Skin epidermis (tissue), 12 donors: ENCODE measurements around the gene TRNT1.

Experiments
- H3K27ac ChIP-seq, 21 experiments: fragments of 200-600 bp; sonication (generic) in 11 of 21; one replicate each; pipeline ENCODE4 v1.5.0; 2020; ENCODE audit warnings: mild to moderate bottlenecking in 3 of 21, inconsistent platforms in 2 of 21, moderate library complexity in 2 of 21
- H3K4me3 ChIP-seq, 7 experiments: fragments of 200-600 bp; sonication (generic) in 2 of 7; one replicate each; pipeline ENCODE4 v1.5.0; 2020; ENCODE audit warnings: inconsistent platforms in 2 of 7, mild to moderate bottlenecking in 2 of 7, moderate library complexity in 1 of 7

Gene TRNT1

DNA sequence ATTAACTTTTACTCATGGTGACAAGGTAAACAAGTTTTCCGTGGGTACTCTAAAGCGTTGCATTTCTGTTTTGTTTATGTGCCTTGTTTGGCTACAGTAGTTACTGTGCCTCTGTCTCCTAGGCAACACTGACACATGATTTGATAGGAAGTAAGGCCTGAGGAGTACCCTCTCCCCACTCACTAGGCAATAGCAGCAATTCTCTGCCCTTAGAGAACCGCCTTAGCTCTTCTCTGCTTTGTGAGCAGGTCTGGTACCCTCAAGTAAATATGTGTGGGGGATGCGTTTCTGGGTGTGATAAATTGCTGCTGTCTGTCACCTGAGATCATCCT lies 16.5 kb upstream of the TRNT1 start, which contains the start of gene IL5RA:
Gene IL5RA, minus strand, starts transcription at position 76 of the 332 bp plus-strand sequence. CDS start 5,390 bp downstream, outside the sequence.
- no peak within 1 kb of the TSS for H3K4me3 ChIP-seq
- peak within 1 kb of the TSS in 2 of 21 experiments; percentile 23 to 33 for H3K27ac ChIP-seq

DNA sequence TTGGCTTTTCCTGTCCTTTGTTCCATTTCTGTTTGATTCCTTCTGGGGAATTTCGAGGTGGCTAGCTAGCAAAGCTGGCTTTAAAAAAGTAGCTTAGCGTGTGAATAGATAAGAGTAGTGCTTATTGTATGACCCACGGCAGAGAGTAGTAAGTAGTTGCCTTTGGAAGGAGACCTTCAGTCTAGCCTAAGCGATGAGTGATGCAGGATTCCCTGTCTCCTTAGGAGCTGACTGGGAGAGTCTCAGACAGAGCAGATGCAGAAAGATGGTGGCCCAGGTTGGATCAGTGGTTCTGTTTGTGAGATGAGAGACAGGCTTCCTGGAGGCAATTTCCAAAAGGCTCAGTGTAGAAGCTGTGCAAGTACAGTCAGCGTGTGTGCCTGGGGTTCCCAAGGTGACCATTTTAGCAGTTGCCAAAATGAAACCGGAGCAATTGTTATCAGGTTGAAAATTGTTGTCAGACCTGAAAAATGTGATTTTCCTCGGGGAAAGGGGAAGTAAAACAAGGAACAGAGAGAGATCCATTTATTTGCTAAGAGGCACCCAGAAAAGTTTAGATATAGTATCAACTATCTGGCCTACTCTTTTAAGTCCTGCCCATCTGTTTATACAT lies 15.9 kb upstream of the TRNT1 start:
- Histone ChIP-seq H3K4me3 (no peak overlapping the region), H3K27ac (peak overlapping the region in 2 of 21 experiments; percentile 23 to 33)

DNA sequence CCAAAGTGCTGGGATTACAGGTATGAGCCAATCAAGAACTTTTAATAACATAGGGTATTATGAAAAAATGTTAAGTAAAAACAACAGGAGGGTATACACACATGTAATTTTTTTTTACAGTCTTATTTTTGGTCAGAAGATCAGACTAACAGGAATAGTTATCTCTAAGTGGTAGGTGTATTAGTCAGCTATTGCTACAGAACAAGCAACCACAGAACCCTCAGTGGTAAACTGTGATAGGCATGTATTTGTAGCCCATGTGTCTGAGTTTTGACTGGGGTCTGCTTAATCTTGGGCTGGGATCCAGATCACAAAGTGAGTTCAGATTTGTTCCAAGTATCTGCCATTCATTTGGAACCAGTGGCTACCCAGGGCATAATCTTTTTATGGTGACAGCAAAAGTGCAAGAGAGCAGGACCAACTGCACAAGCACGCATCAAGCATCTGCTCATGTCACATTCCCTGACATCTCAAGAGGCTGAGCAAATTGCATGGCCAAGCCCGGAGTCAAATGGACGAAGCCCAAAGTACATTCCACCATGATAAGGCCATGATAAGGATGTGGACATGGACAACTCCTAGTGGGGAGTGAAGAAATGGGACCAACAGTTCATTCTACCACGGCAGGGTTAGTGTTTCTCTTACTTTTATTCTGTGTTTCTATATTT lies 13.6 kb upstream of the TRNT1 start:
- no peak overlapping the region for H3K4me3 ChIP-seq
- no peak overlapping the region for H3K27ac ChIP-seq

GRCh38 chr3:3117651-3118050 lies 9.1 kb upstream of the TRNT1 start:
- Histone ChIP-seq H3K27ac (no peak overlapping the region), H3K4me3 (no peak overlapping the region)

DNA sequence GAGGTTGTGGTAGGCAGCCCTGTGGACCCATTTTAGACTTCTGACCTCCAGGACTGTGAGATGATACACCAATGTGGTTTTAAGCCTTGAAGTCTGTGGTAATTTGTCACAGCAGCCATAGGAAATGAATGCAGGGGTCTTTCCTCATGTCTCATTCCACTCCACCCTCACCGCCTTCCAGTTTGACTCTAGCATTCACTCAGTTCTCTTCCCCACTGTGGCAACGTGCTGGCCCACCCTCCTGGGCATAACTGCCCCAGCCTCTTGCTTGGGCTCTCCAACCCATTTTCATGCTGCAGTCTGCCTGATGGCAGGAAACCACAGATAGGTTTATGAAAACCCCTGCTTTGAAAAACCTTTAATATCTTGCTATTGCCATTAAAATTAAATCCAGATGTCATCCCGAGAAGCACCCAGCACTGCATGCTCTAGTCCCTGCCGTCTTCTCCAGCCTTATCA lies 7.3 kb upstream of the TRNT1 start:
- Histone ChIP-seq H3K27ac (no peak overlapping the region), H3K4me3 (no peak overlapping the region)

GRCh38 chr3:3125977-3126376 lies 763 bp upstream of the TRNT1 start:
- H3K4me3 ChIP-seq = peak overlapping the region; percentile 70 to 95 (median 72)
- H3K27ac ChIP-seq = peak overlapping the region in 20 of 21 experiments; percentile 90 to 99 (median 96)

DNA sequence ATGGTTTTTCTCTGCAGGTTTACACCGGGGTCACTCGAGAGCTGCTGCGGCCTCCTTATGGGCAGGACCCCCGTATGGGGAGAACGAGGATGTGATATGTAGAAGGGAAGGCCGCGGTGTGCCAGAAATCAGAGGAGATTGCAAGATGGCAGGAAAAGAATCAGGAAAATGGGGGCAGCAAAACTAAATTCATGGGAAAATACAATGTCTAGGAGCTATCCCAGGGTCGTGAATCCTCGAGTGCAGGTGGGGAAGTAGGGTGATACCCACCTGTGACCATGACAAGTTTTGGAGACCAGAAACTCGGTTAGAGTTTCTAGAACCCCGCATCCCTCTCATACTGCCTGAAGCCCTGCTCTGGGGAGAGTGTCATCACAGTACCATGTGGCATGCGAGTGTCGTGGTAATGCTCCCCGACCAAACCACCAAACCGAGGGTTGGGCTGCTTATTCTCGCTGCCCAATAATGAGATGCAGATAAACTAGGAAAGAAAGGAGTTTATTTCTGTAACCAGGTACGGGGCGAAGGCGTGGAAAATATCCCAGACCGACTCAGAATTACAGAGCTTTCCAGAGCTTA lies 781 bp downstream of the TRNT1 start:
- Histone ChIP-seq H3K27ac (peak overlapping the region; percentile 76 to 99 (median 96)), H3K4me3 (peak overlapping the region; percentile 70 to 95 (median 72))

DNA sequence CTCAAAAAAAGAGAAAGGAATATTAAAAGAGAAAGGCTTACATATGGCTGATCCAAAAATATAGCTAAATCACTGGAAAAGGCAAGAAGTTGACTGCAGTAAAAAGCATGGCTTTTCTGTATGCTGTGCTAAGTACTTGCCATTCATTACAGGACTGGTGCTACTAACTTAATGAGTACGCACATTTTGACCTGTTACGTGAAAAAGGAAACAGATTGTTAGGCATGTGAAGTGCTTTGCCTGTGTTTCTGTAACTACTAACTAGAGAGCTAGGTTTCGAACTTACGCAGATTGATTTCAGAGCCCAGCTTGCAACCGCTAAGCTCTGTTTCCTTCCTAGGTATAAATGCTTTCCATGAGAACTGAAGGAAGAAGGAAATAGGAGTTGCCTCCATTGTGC lies 2.8 kb downstream of the TRNT1 start:
- Histone ChIP-seq H3K27ac (no peak overlapping the region), H3K4me3 (no peak overlapping the region)

- H3K4me3 ChIP-seq = no peak overlapping the region
- no peak overlapping the region for H3K27ac ChIP-seq
These were observed 6.8 kb downstream of the TRNT1 start for GRCh38 chr3:3133500-3133899.

DNA sequence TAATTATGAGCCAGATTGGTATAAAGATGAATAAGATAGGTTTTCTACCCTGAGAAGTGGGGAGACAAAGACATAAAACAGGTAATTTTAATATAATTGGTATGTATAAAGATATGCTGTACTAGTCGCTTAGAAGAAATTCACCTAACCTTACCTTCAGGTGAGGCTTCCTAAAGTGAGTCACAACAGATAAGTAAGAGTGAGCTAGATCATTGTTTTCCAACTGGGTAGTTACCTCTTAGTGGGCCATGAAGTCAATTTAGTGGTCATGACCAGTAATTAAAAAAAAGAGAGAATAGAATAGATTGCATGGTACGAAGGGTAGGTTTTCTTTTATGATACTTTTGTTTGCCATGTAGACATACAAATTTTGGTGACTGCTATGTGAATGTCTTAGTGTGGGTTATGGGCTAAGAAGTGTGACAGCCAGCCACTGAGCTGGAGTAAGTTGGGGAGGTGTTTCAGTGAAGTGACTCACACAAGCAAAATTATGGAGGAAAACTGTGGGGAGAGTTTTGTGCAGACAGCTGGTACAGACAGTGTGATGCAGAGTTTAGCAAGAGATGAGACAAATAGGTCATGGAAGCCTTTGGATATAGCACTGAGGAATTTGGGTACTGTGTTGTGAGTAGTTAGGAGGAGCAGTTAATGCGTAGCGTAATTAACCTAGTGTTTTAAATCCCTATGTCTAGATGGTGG lies 8.2 kb downstream of the TRNT1 start:
- H3K27ac ChIP-seq = no peak overlapping the region
- no peak overlapping the region for H3K4me3 ChIP-seq

DNA sequence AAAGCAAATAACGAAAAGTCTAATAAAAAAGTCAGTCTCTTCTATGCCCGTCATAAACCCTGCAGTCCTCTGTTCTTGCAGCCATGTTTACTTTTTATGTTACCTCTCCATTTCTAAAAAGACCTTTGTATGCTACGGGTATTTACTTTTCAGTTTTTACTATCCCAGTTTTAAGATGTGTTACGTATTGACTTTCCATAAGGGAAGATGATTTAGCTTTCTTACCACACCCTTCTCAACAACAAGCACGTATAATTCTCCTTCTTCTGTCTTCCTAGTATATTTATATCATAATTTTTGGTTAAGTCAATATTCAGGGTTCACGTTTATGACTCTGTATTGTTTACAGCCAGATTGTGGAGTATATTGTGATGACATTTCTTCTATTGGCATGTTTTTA lies 10.8 kb downstream of the TRNT1 start:
- H3K27ac ChIP-seq = no peak overlapping the region

DNA sequence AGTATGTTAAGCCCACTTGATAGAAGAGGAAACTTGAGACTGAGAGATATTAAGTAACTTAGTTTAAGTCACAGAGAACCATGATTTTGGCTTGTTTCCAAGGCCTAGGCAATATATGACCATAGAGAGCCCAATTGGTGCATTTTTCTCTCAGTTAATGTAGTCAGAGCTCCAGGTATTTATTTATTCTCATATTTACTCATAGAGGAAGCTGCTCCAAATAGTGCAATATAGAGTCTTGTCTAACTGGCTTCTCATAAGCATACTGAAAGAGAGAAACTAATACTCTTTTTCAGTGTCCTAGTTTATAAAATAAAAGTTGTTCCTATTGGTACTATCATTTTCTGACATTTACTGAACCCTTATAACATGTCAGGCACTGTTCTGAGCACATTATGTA lies 15.2 kb downstream of the TRNT1 start:
- Histone ChIP-seq H3K4me3 (no peak overlapping the region), H3K27ac (no peak overlapping the region)

More for the DNA sequence above, 10.8 kb downstream of the TRNT1 start:
- H3K4me3 ChIP-seq = no peak overlapping the region

GRCh38 chr3:3145831-3146230 lies 19.1 kb downstream of the TRNT1 start:
- no peak overlapping the region for H3K27ac ChIP-seq

DNA sequence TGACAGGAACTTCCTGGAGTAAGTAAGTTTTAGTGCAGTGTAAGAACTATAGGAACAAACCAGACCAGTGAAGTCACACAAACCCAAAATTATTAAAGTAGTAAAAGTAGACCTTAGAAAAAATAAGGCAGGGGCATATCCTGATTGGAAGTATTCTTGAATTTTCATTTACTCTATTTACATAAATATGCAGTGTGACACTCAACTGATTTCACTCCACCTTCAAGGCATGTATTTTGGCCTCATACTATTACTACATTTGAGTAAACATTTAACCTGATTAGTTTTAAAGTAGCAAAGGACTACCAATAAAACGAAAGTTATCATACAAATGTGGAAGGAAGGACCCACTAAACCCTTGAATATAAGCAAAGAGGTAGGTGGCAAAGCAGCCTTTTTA lies 22.8 kb downstream of the TRNT1 start:
- H3K27ac ChIP-seq = no peak overlapping the region
- no peak overlapping the region for H3K4me3 ChIP-seq

More at GRCh38 chr3:3145831-3146230, 19.1 kb downstream of the TRNT1 start:
- H3K4me3 ChIP-seq = no peak overlapping the region

DNA sequence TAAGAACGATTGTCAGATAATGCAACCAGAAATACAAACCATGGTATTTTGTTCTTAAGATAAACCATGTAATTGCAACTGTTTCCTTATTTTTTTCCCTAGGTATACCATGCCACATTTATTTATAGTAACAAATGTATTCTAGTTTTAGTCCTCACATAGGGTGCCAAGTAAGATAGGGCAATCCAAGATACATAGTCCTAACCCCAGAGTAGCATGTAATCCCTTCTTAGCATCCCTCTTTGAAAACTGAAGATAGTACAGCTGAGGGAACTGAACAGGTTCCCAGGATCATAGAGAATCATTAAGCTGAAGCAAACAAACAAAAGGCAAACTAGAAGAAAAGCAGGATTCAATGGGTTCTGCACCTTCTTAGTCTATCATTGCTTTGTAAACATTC lies 24.8 kb downstream of the TRNT1 start:
- H3K27ac ChIP-seq = no peak overlapping the region

GRCh38 chr3:3154879-3155610 lies 28.3 kb downstream of the TRNT1 start:
- H3K27ac ChIP-seq = no peak overlapping the region
- H3K4me3 ChIP-seq = no peak overlapping the region

More for the DNA sequence above, 24.8 kb downstream of the TRNT1 start:
- no peak overlapping the region for H3K4me3 ChIP-seq

GRCh38 chr3:3157484-3157883 lies 30.7 kb downstream of the TRNT1 start:
- H3K4me3 ChIP-seq = no peak overlapping the region

DNA sequence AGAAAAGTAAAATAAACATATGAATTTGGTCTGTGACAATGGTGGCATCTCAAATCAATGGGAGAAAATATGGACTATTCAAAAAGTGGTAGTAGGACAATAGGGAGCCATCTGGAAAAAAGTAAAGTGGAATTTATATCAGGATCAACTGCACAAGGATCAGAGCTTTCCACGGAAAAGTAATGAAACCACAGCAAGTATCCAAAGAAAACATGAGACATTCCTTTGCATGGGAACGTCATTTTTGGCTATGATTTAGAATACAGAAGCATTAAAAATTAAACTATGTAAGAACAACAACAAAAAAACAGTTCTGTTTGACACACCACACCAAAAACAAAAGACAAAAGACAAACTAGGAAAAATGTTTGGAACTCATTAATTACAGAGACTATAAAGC lies 34.1 kb downstream of the TRNT1 start:
- H3K4me3 ChIP-seq = no peak overlapping the region
- H3K27ac ChIP-seq = peak overlapping the region in 1 of 21 experiments; percentile 24

More at GRCh38 chr3:3157484-3157883, 30.7 kb downstream of the TRNT1 start:
- H3K27ac ChIP-seq = no peak overlapping the region

DNA sequence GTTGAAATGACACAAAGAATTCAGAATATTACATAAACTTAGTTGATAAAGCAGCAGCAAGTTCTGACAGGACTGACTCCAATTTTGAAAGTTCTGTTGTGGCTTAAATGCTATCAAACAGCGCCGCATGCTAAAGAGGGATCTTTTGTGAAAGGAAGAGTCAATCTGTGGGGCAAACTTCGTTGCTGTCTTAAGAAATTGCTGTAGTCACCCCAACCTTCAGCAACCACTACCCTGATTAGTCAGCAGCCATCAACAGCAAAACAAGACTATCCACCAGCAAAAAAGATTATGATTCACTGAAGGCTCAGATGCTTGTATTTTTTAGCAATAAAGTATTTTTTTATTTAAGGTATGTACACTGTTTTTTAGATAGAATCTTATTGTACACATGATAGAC lies 38.5 kb downstream of the TRNT1 start:
- H3K27ac ChIP-seq = no peak overlapping the region

GRCh38 chr3:3165650-3166049 lies 38.9 kb downstream of the TRNT1 start:
- H3K27ac ChIP-seq = no peak overlapping the region
- H3K4me3 ChIP-seq = no peak overlapping the region

More for the DNA sequence above, 38.5 kb downstream of the TRNT1 start:
- H3K4me3 ChIP-seq = no peak overlapping the region
